GM12878 (cell line): ENCODE measurements around the gene ABCA4.

Source experiments
- ATF3 ChIP-seq: IDR thresholded peaks from 2 replicates; pipeline ENCODE4 v1.6.1; 2011; ENCODE audit warnings: low read depth, mild to moderate bottlenecking, low read length, moderate library complexity, borderline replicate concordance; ENCODE audit errors: extremely low read depth
- ATF7 ChIP-seq: fragments of 450-650 bp; IDR thresholded peaks from 2 replicates; pipeline ENCODE4 v1.6.1; 2016; ENCODE audit warnings: low read depth, mild to moderate bottlenecking
- CTCF ChIP-seq, 3 experiments: IDR thresholded peaks in 2 of 3; conservative IDR thresholded peaks in 1 of 3; 2 replicates each; pipeline ENCODE4 v1.5.1; 2011; ENCODE audit warnings: low read depth in 3 of 3, low read length in 3 of 3, mild to moderate bottlenecking in 3 of 3, control low read depth in 2 of 3, moderate library complexity in 2 of 3, inconsistent platforms in 1 of 3, mixed read lengths in 1 of 3; ENCODE audit not compliant: control insufficient read depth in 2 of 3, insufficient read depth in 1 of 3; ENCODE audit errors: extremely low read depth in 1 of 3
- JUND ChIP-seq: IDR thresholded peaks from 2 replicates; pipeline ENCODE4 v1.6.1; 2012; ENCODE audit warnings: low read depth, mild to moderate bottlenecking, low read length, improper control_type of control experiment, moderate library complexity
- MAX ChIP-seq: IDR thresholded peaks from 2 replicates; pipeline ENCODE4 v1.6.1; 2012; ENCODE audit warnings: low read depth, low read length, improper control_type of control experiment
- POLR2A ChIP-seq: IDR thresholded peaks from 2 replicates; pipeline ENCODE4 v1.6.1; 2011; ENCODE audit warnings: low read depth, mild to moderate bottlenecking, low read length
- POLR2AphosphoS5 ChIP-seq: IDR thresholded peaks from 2 replicates; pipeline ENCODE4 v1.6.1; 2011; ENCODE audit warnings: mild to moderate bottlenecking, low read length, inconsistent platforms
- RAD21 ChIP-seq: IDR thresholded peaks from 2 replicates; pipeline ENCODE4 v1.6.1; 2011; ENCODE audit warnings: mild to moderate bottlenecking, low read depth, low read length, moderate library complexity; ENCODE audit not compliant: insufficient read depth
- SMAD1 ChIP-seq: fragments of 450-650 bp; IDR thresholded peaks from 2 replicates; pipeline ENCODE4 v1.6.1; 2018; ENCODE audit warnings: mild to moderate bottlenecking, low read depth; ENCODE audit not compliant: partially characterized antibody
- SPI1 ChIP-seq: IDR thresholded peaks from 2 replicates; pipeline ENCODE4 v1.6.1; 2011; ENCODE audit warnings: low read depth, mild to moderate bottlenecking, low read length, moderate library complexity, borderline replicate concordance; ENCODE audit not compliant: insufficient read depth
- SRF ChIP-seq, 2 experiments: IDR thresholded peaks; 2 replicates each; pipeline ENCODE4 v1.6.1; 2011; ENCODE audit warnings: low read depth in 2 of 2, low read length in 2 of 2, mild to moderate bottlenecking in 1 of 2, moderate library complexity in 1 of 2

- TF ChIP-seq SRF (IDR thresholded peaks at IDR 0.05; ENCODE audit: low read depth in 2 of 2, low read length in 2 of 2) (no peak), SMAD1 (no peak), CTCF (IDR thresholded peaks at IDR 0.05 in 2 of 3, conservative IDR thresholded peaks at IDR 0.05 in 1 of 3; ENCODE audit: control insufficient read depth in 2 of 3, extremely low read depth in 1 of 3, insufficient read depth in 1 of 3, low read depth in 3 of 3, low read length in 3 of 3) (no peak), MAX (no peak), POLR2AphosphoS5 (no peak), ATF3 (no peak), JUND (no peak), RAD21 (no peak), ATF7 (no peak), POLR2A (no peak), SPI1 (no peak)
Observed at GRCh38 chr1:94111879-94112278, 9.1 kb downstream of the ABCA4 start.
